Gastrocnemius medialis (tissue), 4 donors: ENCODE results near the gene MTFR1L. TPM values are rescaled to one million over a fixed set of nuclear protein-coding genes. Genes with fewer than 3 reads are reported as not detected.

ENCODE experiments used
- ATAC-seq, 2 donors: fragments of 150-250 bp; one replicate each; pipeline ENCODE4 v1.9.1; 2016
- DNase-seq, 2 donors: peaks; one replicate each; pipeline ENCODE4 v3.0.0-alpha.2; 2019
- H3K27ac ChIP-seq, 4 donors: fragments of 200-600 bp; sonication (generic); 1 replicate in 1 of 4; 2 replicates in 3 of 4; pipeline ENCODE4 v1.5.1; 2016 to 2018; ENCODE audit warnings: mild to moderate bottlenecking in 2 of 4, moderate library complexity in 1 of 4
- H3K27me3 ChIP-seq, 3 donors: fragments of 200-600 bp; sonication (generic) in 2 of 3; 1 replicate in 1 of 3; 2 replicates in 2 of 3; pipeline versions ENCODE4 v1.5.1 to v1.6.0; 2016 to 2019; ENCODE audit warnings: mild to moderate bottlenecking in 1 of 3, moderate library complexity in 1 of 3
- H3K36me3 ChIP-seq, 2 donors: fragments of 200-600 bp; sonication (generic) in 1 of 2; one replicate each; pipeline ENCODE4 v1.5.1; 2017 to 2018
- H3K4me1 ChIP-seq, 2 donors: fragments of 200-600 bp; sonication (generic) in 1 of 2; one replicate each; pipeline ENCODE4 v1.5.1; 2016 to 2017; ENCODE audit warnings: mild to moderate bottlenecking in 2 of 2
- H3K4me3 ChIP-seq, 4 donors: fragments of 200-600 bp; sonication (generic) in 3 of 4; 1 replicate in 1 of 4; 2 replicates in 3 of 4; pipeline ENCODE4 v1.5.1; 2016 to 2019; ENCODE audit warnings: mild to moderate bottlenecking in 2 of 4
- H3K9me3 ChIP-seq, 3 donors: fragments of 200-600 bp; sonication (generic) in 2 of 3; 1 replicate in 1 of 3; 2 replicates in 2 of 3; pipeline ENCODE4 v1.5.1; 2016 to 2019
- POLR2A ChIP-seq, 2 donors: fragments of 450-650 bp; IDR thresholded peaks; one replicate each; pipeline ENCODE4 v1.6.1; 2017; ENCODE audit warnings: antibody characterized with exemption in 2 of 2, mild to moderate bottlenecking in 2 of 2, moderate library complexity in 2 of 2
- in situ Hi-C, 4 donors: fragments of 200-750 bp; cut with MboI; loops; one replicate each; pipeline versions ENCODE4 v1.15.0 to v1.8.0; 2017; ENCODE audit warnings: low sequenced_read_pairs in 4 of 4
- intact Hi-C: fragments of 100-400 bp; cut with DNase I; formaldehyde crosslinking; loops from one replicate; pipeline ENCODE4 v1.15.1; 2023; ENCODE audit warnings: low total_unique reads
- total RNA-seq, 4 donors: library from RNA; depleted of rRNA; stranded (reverse); fragments of >200 nt; gene quantifications; one replicate each; pipeline versions ENCODE4 v1.1.0 to v1.2.3, GENCODE V29; 2016
- TF ChIP-seq, protein P1 (sequence below), 5 experiments: fragments of 450-650 bp in 3 of 5; fragments of 200-600 bp in 2 of 5; sonication (generic) in 2 of 5; IDR thresholded peaks in 4 of 5; conservative IDR thresholded peaks in 1 of 5; 1 replicate in 4 of 5; 2 replicates in 1 of 5; pipeline ENCODE4 v1.5.1; 2016 to 2019; ENCODE audit warnings: antibody characterized with exemption in 5 of 5, mild to moderate bottlenecking in 3 of 5, moderate library complexity in 3 of 5

Gene MTFR1L
- total RNA-seq, 4 donors from 2014 or later: 123 to 186 (median 170) TPM

GRCh38 chr1:25874209-25874608, 54.5 kb downstream of the MTFR1L start:
- Histone ChIP-seq H3K4me3 (peak overlapping the region in 1 of 4 donors; percentile 75), H3K9me3 (no peaks in the 10 kb centered on the region), H3K27me3 (no peaks in the 10 kb centered on the region), H3K27ac (peak overlapping the region in 1 of 4 donors; percentile 60), H3K4me1 (peaks cover 6 to 8% of the 10 kb centered on the region in 2 donors), H3K36me3 (no peaks in the 10 kb centered on the region)
- TF ChIP-seq POLR2A (IDR thresholded peaks at IDR 0.05): no peak
- TF ChIP-seq, protein P1, sequence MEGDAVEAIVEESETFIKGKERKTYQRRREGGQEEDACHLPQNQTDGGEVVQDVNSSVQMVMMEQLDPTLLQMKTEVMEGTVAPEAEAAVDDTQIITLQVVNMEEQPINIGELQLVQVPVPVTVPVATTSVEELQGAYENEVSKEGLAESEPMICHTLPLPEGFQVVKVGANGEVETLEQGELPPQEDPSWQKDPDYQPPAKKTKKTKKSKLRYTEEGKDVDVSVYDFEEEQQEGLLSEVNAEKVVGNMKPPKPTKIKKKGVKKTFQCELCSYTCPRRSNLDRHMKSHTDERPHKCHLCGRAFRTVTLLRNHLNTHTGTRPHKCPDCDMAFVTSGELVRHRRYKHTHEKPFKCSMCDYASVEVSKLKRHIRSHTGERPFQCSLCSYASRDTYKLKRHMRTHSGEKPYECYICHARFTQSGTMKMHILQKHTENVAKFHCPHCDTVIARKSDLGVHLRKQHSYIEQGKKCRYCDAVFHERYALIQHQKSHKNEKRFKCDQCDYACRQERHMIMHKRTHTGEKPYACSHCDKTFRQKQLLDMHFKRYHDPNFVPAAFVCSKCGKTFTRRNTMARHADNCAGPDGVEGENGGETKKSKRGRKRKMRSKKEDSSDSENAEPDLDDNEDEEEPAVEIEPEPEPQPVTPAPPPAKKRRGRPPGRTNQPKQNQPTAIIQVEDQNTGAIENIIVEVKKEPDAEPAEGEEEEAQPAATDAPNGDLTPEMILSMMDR (IDR thresholded peaks at IDR 0.05 in 4 of 5, conservative IDR thresholded peaks at IDR 0.05 in 1 of 5): no peak
- ATAC-seq: no peak
- no peak for DNase-seq
- in situ Hi-C loops (no loop called here), intact Hi-C loops (no loop called here)

GRCh38 chr1:25874635-25875153, 54.9 kb downstream of the MTFR1L start:
- H3K4me1 ChIP-seq: peaks cover 6 to 8% of the 10 kb centered on the region in 2 donors
- no peaks in the 10 kb centered on the region for H3K27me3 ChIP-seq
- no peak for TF ChIP-seq POLR2A (IDR thresholded peaks at IDR 0.05)
- TF ChIP-seq, protein P1 (IDR thresholded peaks at IDR 0.05 in 4 of 5, conservative IDR thresholded peaks at IDR 0.05 in 1 of 5): no peak
- H3K9me3 ChIP-seq: no peaks in the 10 kb centered on the region
- H3K36me3 ChIP-seq: no peaks in the 10 kb centered on the region
- ATAC-seq: peak in 1 of 2 donors; percentile 10
- H3K4me3 ChIP-seq: peak overlapping the region; percentile 64 to 78 (median 71)
- DNase-seq: no peak
- in situ Hi-C loops: loop anchor here in 2 of 4 donors (25.0 kb wide), 2 partner anchors 263 to 288 kb away; partner anchors contain the start of genes C1orf232 (in 1 of the 2), FAM110D (in 1 of the 2), ZNF593 (in 1 of the 2) and ZNF593OS (in 1 of the 2)
- H3K27ac ChIP-seq: peak overlapping the region in 3 of 4 donors; percentile 56 to 73 (median 60)
- intact Hi-C loops: no loop called here

- Histone ChIP-seq H3K4me1 (peaks cover 6 to 8% of the 10 kb centered on the region in 2 donors), H3K36me3 (no peaks in the 10 kb centered on the region), H3K27ac (peak within 1 kb of the TSS; percentile 43 to 73 (median 58)), H3K27me3 (no peaks in the 10 kb centered on the region), H3K4me3 (peak within 1 kb of the TSS; percentile 64 to 78 (median 71)), H3K9me3 (no peaks in the 10 kb centered on the region)
- intact Hi-C loops: no loop called here
- DNase-seq (peak; percentile 37 to 54), ATAC-seq (peak; percentile 74)
- TF ChIP-seq POLR2A (IDR thresholded peaks at IDR 0.05): peak; percentile 32 to 43
- TF ChIP-seq, protein P1 (IDR thresholded peaks at IDR 0.05 in 4 of 5, conservative IDR thresholded peaks at IDR 0.05 in 1 of 5): no peak
- in situ Hi-C loops: loop anchor here in 2 of 4 donors (25.0 kb wide), 2 partner anchors 262 to 287 kb away; partner anchors contain the start of genes C1orf232 (in 1 of the 2), FAM110D (in 1 of the 2), ZNF593 (in 1 of the 2) and ZNF593OS (in 1 of the 2)
Measured at GRCh38 chr1:25875154-25875855, 55.6 kb downstream of the MTFR1L start, which contains the start of gene PAQR7. TSS of gene PAQR7 (minus strand) at chr1:25875708. CDS start at chr1:25863839, 11,869 bp downstream.

- TF ChIP-seq POLR2A (IDR thresholded peaks at IDR 0.05): no peak
- TF ChIP-seq, protein P1 (IDR thresholded peaks at IDR 0.05 in 4 of 5, conservative IDR thresholded peaks at IDR 0.05 in 1 of 5): no peak
- DNase-seq (peak in 1 of 2 donors; percentile 6), ATAC-seq (peak in 1 of 2 donors; percentile 28)
- no peaks in the 10 kb centered on the region for H3K27me3 ChIP-seq
- peak overlapping the region; percentile 64 to 78 (median 71) for H3K4me3 ChIP-seq
- in situ Hi-C loops (loop anchor here in 2 of 4 donors (25.0 kb wide), 2 partner anchors 261 to 286 kb away; partner anchors contain the start of genes C1orf232 (in 1 of the 2), FAM110D (in 1 of the 2), ZNF593 (in 1 of the 2) and ZNF593OS (in 1 of the 2)), intact Hi-C loops (no loop called here)
- no peaks in the 10 kb centered on the region for H3K36me3 ChIP-seq
- H3K4me1 ChIP-seq: peaks cover 6% of the 10 kb centered on the region in 2 donors
- peak overlapping the region; percentile 43 to 73 (median 58) for H3K27ac ChIP-seq
- H3K9me3 ChIP-seq: no peaks in the 10 kb centered on the region
Measured at GRCh38 chr1:25875856-25876692, 56.3 kb downstream of the MTFR1L start.
